Activated B cell treated with CpG ODN at 0.5 μM for 24 hours (primary cell): Measurements from ENCODE around the gene NAT14. TPM values are rescaled to one million over a fixed set of nuclear protein-coding genes. Genes with fewer than 3 reads are reported as not detected.
A peak's percentile ranks its signal among the peaks of the same experiment; 100 is the strongest.

Experiments used
- ATAC-seq: fragments of 200-7000 bp; cut with Tn5 transposase; one replicate; pipeline ENCODE4 v1.10.0; 2021; ENCODE audit warnings: low read depth, mild to moderate bottlenecking, moderate library complexity
- CTCF ChIA-PET: fragments of 350-600 bp; sonication (Branson Sonifier 250); formaldehyde crosslinking; loops from one replicate; lab custom pipeline; 2021; ENCODE audit warnings: antibody characterized with exemption; lab: Charles Lee
- POLR2A ChIA-PET: fragments of 350-600 bp; sonication (Branson Sonifier 250); formaldehyde crosslinking; loops from one replicate; lab custom pipeline; 2021; ENCODE audit warnings: antibody characterized with exemption; lab: Charles Lee
- DNase-seq: peaks from one replicate; pipeline ENCODE4 v3.0.0; 2022
- H3K27ac Mint-ChIP-seq: one replicate; pipeline ENCODE4 v1.8.0; 2020; ENCODE audit warnings: mixed read lengths
- H3K27me3 Mint-ChIP-seq: one replicate; pipeline ENCODE4 v1.8.0; 2021; ENCODE audit warnings: mixed read lengths
- H3K36me3 Mint-ChIP-seq: one replicate; pipeline ENCODE4 v1.8.0; 2021; ENCODE audit warnings: low read depth, mixed read lengths
- H3K4me1 Mint-ChIP-seq: one replicate; pipeline ENCODE4 v1.8.0; 2021; ENCODE audit warnings: mixed read lengths
- H3K4me3 Mint-ChIP-seq: one replicate; pipeline ENCODE4 v1.8.0; 2020; ENCODE audit warnings: mild to moderate bottlenecking, mixed read lengths
- H3K9me3 Mint-ChIP-seq: one replicate; pipeline ENCODE4 v1.8.0; 2020; ENCODE audit warnings: mixed read lengths
- CTCF ChIP-seq: fragments of 200-600 bp; IDR thresholded peaks from one replicate; pipeline ENCODE4 v1.8.0; 2022; ENCODE audit warnings: antibody characterized with exemption, mild to moderate bottlenecking
- intact Hi-C: fragments of 100-400 bp; cut with micrococcal nuclease; formaldehyde crosslinking; loops from one replicate; pipeline ENCODE4 v1.15.1; 2024
- total RNA-seq: library from RNA; stranded (reverse); gene quantifications from 2 replicates; pipeline ENCODE4 v1.2.3, GENCODE V29; 2022

Gene NAT14
- total RNA-seq = 10.9 and 13.8 TPM in 2 replicates

- ChIA-PET CTCF (interaction anchor here (0.8 to 4.3 kb wide), 2 partner anchors 19 to 343 kb away, joined by 3 to 20 read pairs; no protein-coding TSS in a partner anchor), POLR2A (interaction anchor here (0.5 to 4.1 kb wide), 8 partner anchors 8 to 231 kb away, joined by 3 to 42 read pairs (median 3); partner anchors contain the start of genes ISOC2, UBE2S, ZNF628 and ZNF784)
- Mint-ChIP-seq H3K27ac (peak within 1 kb of the TSS; percentile 75), H3K36me3 (peaks cover 9% of the 10 kb centered on the region), H3K27me3 (no peaks in the 10 kb centered on the region), H3K4me3 (peak within 1 kb of the TSS; percentile 82), H3K4me1 (peaks cover 16% of the 10 kb centered on the region), H3K9me3 (no peaks in the 10 kb centered on the region)
- ATAC-seq (peak; percentile 70), DNase-seq (peak; percentile 77)
- intact Hi-C loops = loop anchor here (1.0 to 2.0 kb wide), 2 partner anchors 9 to 18 kb away; partner anchors contain the start of gene ZNF628
- TF ChIP-seq CTCF = no peak
Measured at GRCh38 chr19:55484593-55485438, at the start of gene NAT14. Gene NAT14, plus strand, starts transcription at chr19:55485188. Its CDS starts 521 bp downstream, at chr19:55485709.

DNA sequence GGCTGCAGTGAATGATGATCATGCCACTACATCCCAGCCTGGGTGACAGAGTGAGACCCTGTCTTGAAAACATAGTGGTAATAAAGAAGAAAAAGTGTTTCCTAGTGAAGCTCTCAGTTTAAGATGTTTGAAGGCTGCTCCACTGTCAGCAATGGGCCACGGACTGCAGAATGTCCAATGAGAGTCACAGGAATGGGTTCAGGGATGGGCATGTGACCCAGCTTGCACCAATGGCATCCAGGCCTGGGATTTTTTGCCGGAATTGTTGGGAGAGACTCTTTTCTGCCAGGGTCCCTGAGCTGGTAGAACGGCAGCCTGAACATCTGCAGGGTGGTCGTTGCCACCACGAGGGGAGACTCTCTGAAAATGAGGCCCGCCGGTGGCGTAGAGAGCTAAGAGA, 48.1 kb upstream of the NAT14 start:
- ChIA-PET POLR2A (no interaction called here), CTCF (no interaction called here)
- Mint-ChIP-seq H3K36me3 (no peaks in the 10 kb centered on the region), H3K4me3 (no peak overlapping the region), H3K4me1 (peaks cover 12% of the 10 kb centered on the region), H3K9me3 (no peaks in the 10 kb centered on the region), H3K27ac (no peak overlapping the region), H3K27me3 (peaks cover 51% of the 10 kb centered on the region)
- no peak for TF ChIP-seq CTCF
- intact Hi-C loops = no loop called here
- no peak for DNase-seq
- no peak for ATAC-seq

- Mint-ChIP-seq H3K4me1 (peaks cover 14% of the 10 kb centered on the region), H3K27me3 (peaks cover 48% of the 10 kb centered on the region), H3K27ac (no peak overlapping the region), H3K9me3 (no peaks in the 10 kb centered on the region), H3K4me3 (no peak overlapping the region), H3K36me3 (no peaks in the 10 kb centered on the region)
- DNase-seq (no peak), ATAC-seq (peak; percentile 59)
- intact Hi-C loops = no loop called here
- ChIA-PET POLR2A (no interaction called here), CTCF (no interaction called here)
- no peak for TF ChIP-seq CTCF
Measured at GRCh38 chr19:55437410-55437809, 47.6 kb upstream of the NAT14 start.

- intact Hi-C loops = no loop called here
- Mint-ChIP-seq H3K9me3 (no peaks in the 10 kb centered on the region), H3K27me3 (peaks cover 53% of the 10 kb centered on the region), H3K36me3 (no peaks in the 10 kb centered on the region), H3K27ac (peak overlapping the region; percentile 37), H3K4me1 (peaks cover 17% of the 10 kb centered on the region), H3K4me3 (no peak overlapping the region)
- TF ChIP-seq CTCF = no peak
- ATAC-seq (no peak), DNase-seq (no peak)
- CTCF ChIA-PET = no interaction called here
- POLR2A ChIA-PET = no interaction called here
Measured at GRCh38 chr19:55439052-55439451, 45.9 kb upstream of the NAT14 start.

DNA sequence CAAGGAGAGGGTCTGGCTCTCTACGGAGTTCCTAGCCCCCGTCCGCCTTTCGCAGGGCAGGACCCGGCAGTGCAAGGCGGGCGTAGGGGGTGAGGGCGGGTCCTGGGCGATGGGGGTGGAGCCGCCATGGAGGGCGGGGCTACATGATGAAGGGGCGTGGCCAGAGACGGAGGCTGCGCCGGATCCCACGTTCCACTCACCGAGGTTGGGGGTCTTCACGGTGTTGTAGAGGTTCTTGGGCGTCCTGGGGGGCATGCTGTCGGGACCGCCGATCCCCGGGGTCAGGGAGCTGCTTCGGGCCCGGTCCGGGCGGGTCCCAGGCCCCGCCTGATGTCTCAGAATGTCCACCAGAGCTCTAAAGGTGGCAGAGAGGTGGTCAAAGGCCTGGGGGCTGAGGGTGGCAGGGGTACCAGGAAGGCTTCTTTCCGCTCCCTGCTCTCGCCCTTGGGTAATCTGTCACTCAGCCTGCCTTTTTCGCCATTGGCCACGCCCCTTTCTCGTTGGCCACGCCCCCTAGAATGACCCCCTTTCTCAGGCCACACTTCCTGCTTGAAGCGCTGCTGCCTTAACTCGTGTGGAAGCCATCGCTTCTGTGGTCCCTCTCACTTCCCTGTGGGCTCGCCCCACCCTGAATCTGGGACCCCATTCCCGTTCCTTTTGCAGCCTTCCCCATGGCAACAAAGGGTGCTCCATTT, 44.4 kb upstream of the NAT14 start:
- no peaks in the 10 kb centered on the region for H3K36me3 Mint-ChIP-seq

More for the DNA sequence above, 44.4 kb upstream of the NAT14 start:
- Mint-ChIP-seq H3K27me3 (peaks cover 65% of the 10 kb centered on the region), H3K4me3 (peak overlapping the region; percentile 6), H3K27ac (no peak overlapping the region), H3K9me3 (no peaks in the 10 kb centered on the region), H3K4me1 (peaks cover 17% of the 10 kb centered on the region)
- POLR2A ChIA-PET = no interaction called here
- ATAC-seq = no peak
- no peak for DNase-seq
- intact Hi-C loops = no loop called here
- CTCF ChIA-PET = no interaction called here
- TF ChIP-seq CTCF = no peak
